Measurements from ENCODE around the gene SV2A. TPM values are rescaled to one million over a fixed set of nuclear protein-coding genes. Genes with fewer than 3 reads are reported as not detected.
A peak's percentile ranks its signal among the peaks of the same experiment; 100 is the strongest.

SV2A gene, protein sequence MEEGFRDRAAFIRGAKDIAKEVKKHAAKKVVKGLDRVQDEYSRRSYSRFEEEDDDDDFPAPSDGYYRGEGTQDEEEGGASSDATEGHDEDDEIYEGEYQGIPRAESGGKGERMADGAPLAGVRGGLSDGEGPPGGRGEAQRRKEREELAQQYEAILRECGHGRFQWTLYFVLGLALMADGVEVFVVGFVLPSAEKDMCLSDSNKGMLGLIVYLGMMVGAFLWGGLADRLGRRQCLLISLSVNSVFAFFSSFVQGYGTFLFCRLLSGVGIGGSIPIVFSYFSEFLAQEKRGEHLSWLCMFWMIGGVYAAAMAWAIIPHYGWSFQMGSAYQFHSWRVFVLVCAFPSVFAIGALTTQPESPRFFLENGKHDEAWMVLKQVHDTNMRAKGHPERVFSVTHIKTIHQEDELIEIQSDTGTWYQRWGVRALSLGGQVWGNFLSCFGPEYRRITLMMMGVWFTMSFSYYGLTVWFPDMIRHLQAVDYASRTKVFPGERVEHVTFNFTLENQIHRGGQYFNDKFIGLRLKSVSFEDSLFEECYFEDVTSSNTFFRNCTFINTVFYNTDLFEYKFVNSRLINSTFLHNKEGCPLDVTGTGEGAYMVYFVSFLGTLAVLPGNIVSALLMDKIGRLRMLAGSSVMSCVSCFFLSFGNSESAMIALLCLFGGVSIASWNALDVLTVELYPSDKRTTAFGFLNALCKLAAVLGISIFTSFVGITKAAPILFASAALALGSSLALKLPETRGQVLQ
- 25.8 and 27.3 TPM in 2 replicates for polyA plus RNA-seq (2011; rRNA removed)
- polyA minus RNA-seq (2011; rRNA and poly(A)+ RNA removed): 48.2 and 54.4 TPM in 2 replicates

DNA sequence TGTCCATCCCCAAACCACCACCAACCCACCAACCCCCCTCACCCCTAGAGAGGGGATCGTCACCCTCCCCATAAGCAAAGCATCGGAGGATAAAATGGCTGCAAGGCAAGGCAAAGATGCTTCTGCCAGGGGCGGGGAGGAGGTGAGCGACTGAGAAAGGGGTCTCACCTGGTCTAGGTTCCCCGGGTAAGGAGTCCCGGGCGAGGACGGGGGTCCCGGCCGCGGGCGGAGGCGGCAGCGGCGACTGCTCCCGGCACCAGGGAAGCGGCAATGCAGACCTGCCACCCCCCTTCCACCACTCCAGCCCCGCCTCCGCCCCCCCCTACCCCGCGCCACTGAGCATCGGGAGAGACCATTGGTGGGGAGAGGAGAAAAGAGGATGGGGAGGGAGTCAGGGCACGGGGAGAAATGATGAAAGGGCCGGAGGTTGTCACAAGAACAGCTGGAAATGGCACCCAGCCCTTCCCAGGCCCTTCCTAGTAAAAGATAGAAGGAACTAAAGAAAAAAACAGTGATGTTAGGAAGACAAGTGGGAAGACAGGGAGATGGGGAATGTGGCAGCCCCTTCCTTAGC is at the start of gene SV2A:
TSS of gene SV2A (minus strand) at position 274 of the 574 bp plus-strand sequence. CDS start 4,004 bp downstream, outside the sequence.
- Histone ChIP-seq H3K27me3 (ENCODE audit: control insufficient read depth, insufficient read depth, low read length) (no peaks in the 10 kb centered on the region), H3K9me3 (ENCODE audit: control insufficient read depth, insufficient read depth, low read length) (no peaks in the 10 kb centered on the region), H3K4me3 (ENCODE audit: low read depth, low read length) (peak within 1 kb of the TSS; percentile 88), H3K27ac (ENCODE audit: low read depth, low read length) (no peak within 1 kb of the TSS)
- TF ChIP-seq, protein P1, sequence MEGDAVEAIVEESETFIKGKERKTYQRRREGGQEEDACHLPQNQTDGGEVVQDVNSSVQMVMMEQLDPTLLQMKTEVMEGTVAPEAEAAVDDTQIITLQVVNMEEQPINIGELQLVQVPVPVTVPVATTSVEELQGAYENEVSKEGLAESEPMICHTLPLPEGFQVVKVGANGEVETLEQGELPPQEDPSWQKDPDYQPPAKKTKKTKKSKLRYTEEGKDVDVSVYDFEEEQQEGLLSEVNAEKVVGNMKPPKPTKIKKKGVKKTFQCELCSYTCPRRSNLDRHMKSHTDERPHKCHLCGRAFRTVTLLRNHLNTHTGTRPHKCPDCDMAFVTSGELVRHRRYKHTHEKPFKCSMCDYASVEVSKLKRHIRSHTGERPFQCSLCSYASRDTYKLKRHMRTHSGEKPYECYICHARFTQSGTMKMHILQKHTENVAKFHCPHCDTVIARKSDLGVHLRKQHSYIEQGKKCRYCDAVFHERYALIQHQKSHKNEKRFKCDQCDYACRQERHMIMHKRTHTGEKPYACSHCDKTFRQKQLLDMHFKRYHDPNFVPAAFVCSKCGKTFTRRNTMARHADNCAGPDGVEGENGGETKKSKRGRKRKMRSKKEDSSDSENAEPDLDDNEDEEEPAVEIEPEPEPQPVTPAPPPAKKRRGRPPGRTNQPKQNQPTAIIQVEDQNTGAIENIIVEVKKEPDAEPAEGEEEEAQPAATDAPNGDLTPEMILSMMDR (IDR thresholded peaks at IDR 0.05; ENCODE audit: low read depth, low read length): no peak
- POLR2A ChIA-PET: interaction anchor here (0.8 kb wide), 1 partner anchor 21 kb away, joined by 4 read pairs; no protein-coding TSS in a partner anchor
- CTCF ChIA-PET: no interaction called here
- DNase-seq (ENCODE audit: low read depth, low spot score): no peak

DNA sequence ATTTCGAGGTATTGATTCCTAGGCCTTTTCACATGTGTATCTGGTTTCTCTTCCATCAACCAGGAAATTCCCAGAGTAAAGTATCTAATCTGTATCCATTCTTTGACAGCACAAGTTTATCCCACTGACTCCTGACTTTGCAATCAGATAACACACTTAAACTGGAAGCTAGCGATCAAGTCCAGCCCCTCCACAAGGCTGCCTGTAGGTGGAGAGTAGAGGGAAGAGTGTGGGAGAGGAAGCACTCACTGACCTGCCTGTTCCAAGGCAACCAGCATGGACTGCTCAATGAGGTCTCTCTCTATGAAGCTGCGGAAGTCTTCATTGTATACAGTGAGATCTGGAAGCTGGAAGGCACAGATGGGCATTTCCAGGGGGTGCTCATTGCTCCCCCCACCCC is 49.4 kb upstream of the SV2A start:
- H3K4me3 ChIP-seq (ENCODE audit: low read depth, low read length): no peak overlapping the region
- TF ChIP-seq, protein P1 (IDR thresholded peaks at IDR 0.05; ENCODE audit: low read depth, low read length): 0 out of 2 replicates have a peak, but pooled peaks have one; percentile 9
- H3K27ac ChIP-seq (ENCODE audit: low read depth, low read length): no peak overlapping the region
- DNase-seq (ENCODE audit: low read depth, low spot score): no peak
- no peaks in the 10 kb centered on the region for H3K27me3 ChIP-seq (ENCODE audit: control insufficient read depth, insufficient read depth, low read length)
- ChIA-PET POLR2A (no interaction called here), CTCF (interaction anchor here (1.1 to 1.4 kb wide), 3 partner anchors 84 to 220 kb away, joined by 3 to 4 read pairs (median 4); no protein-coding TSS in a partner anchor)
- H3K9me3 ChIP-seq (ENCODE audit: control insufficient read depth, insufficient read depth, low read length): no peaks in the 10 kb centered on the region

DNA sequence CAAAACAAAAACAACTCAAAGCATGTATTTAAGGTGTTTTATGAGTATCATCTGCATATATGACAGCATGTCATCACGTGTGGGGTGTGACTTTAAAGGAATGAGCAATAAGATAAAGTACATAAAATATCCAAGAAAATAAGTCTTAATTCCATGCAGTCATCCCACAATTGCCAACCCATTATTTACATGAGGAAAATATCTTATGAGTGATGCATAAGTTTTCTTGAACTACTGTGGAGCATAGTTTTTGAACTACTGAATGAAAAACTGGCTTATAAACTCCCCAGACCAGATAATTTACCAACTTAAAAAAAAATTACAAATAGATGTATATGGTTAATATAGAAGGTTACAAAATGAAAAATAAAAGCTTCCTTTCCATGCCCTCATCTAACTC is 48.8 kb upstream of the SV2A start:
- Histone ChIP-seq H3K9me3 (ENCODE audit: control insufficient read depth, insufficient read depth, low read length) (no peaks in the 10 kb centered on the region), H3K27me3 (ENCODE audit: control insufficient read depth, insufficient read depth, low read length) (no peaks in the 10 kb centered on the region), H3K27ac (ENCODE audit: low read depth, low read length) (no peak overlapping the region), H3K4me3 (ENCODE audit: low read depth, low read length) (no peak overlapping the region)
- CTCF ChIA-PET: interaction anchor here (1.1 to 1.4 kb wide), 3 partner anchors 84 to 221 kb away, joined by 3 to 4 read pairs (median 4); no protein-coding TSS in a partner anchor
- POLR2A ChIA-PET: no interaction called here
- TF ChIP-seq, protein P1 (IDR thresholded peaks at IDR 0.05; ENCODE audit: low read depth, low read length): no peak
- peak; percentile 13 for DNase-seq (ENCODE audit: low read depth, low spot score)

DNA sequence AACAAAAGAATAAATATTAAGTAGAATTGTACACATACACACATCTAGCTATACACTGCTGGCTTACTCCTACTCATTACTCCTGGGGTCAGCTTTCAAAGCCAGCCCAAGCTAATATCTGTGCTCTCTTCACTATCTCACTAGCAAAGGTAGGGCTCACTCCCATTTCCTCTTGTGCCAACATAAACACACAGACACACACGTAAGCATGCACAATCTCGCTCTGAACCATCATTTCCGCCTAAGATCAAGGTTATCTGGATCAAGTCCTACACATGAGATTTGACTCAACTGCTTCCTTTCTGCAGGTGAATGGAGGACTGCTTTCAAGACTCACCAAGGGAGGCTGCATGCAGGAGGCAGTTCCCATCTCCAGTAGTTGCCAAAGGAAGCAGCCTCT is 47.8 kb upstream of the SV2A start:
- TF ChIP-seq, protein P1 (IDR thresholded peaks at IDR 0.05; ENCODE audit: low read depth, low read length): no peak
- H3K27me3 ChIP-seq (ENCODE audit: control insufficient read depth, insufficient read depth, low read length): no peaks in the 10 kb centered on the region
- peak overlapping the region; percentile 11 for H3K27ac ChIP-seq (ENCODE audit: low read depth, low read length)
- no peaks in the 10 kb centered on the region for H3K9me3 ChIP-seq (ENCODE audit: control insufficient read depth, insufficient read depth, low read length)
- ChIA-PET POLR2A (interaction anchor here (0.7 kb wide), 1 partner anchor 1345 kb away, joined by 5 read pairs; no protein-coding TSS in a partner anchor), CTCF (interaction anchor here (1.6 to 1.7 kb wide), 2 partner anchors 85 to 221 kb away, joined by 6 read pairs; no protein-coding TSS in a partner anchor)
- no peak for DNase-seq (ENCODE audit: low read depth, low spot score)
- no peak overlapping the region for H3K4me3 ChIP-seq (ENCODE audit: low read depth, low read length)
